DMS114 treated with DMSO at 0.1 percent for 48 hours (cell line): ENCODE results near the gene PRR29.
A peak's percentile ranks its signal among the peaks of the same experiment; 100 is the strongest.
"Not testable (repeated sequence)": the region's sequence is repeated elsewhere in the genome, so short reads cannot be mapped to it uniquely, and the experiment has no call there.

Source experiments
- DNase-seq: peaks from one replicate; lab custom pipeline; 2025; ENCODE audit not compliant: unreplicated experiment; lab: John Stamatoyannopoulos, UW

Gene PRR29

DNA sequence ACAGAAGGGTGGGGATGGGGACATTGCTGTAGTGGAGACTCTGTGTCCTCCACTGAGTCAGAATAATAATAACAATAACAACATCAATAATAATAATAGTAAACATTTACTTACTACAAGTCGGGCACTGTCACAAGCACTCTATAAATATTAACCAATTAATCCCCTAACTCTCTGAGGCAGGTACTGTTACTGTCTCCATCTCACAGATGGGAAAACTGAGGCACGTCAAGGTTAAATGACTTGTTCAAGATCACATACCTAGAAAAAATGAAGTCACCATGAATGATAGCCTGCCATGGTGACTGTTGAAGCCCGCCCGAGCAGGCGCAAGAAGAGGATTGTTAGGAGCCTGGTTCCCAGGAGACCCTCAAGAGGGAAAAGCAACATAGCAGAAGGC lies 10.2 kb downstream of the PRR29 start:
- no peak for DNase-seq

GRCh38 chr17:64008830-64009229 lies 10.7 kb downstream of the PRR29 start:
- DNase-seq: no peak

- no peak for DNase-seq
Measured at GRCh38 chr17:64009571-64010402, 11.6 kb downstream of the PRR29 start.

- no peak for DNase-seq
Measured at GRCh38 chr17:64015447-64015846, 17.3 kb downstream of the PRR29 start.

DNA sequence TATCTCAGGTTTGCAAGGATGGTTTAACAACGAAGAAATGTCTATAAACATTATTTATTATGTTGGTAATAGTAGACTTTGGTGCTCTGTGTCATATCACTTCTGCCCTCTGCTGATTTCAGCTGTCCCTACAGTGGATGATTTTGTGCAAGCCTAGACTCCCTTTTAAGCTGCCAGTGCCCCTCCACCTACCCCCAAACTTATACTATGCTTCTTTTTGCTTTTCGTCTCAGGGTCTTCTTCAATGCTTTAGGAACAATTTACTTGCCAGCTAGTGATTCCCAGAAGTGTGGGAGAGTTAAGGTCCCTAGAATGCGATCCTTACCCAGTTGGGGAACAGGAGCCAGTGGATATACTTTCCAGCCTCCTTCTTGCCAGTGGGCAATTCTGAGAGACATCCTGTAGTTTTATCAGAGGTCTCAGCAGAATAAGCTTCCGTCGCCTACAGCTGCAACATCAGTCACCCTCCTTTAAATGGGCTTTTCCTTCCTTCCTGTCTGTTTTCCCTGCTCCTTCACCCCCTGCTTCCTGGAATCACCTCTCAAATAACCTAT lies 18.2 kb downstream of the PRR29 start:
- DNase-seq: no peak

DNA sequence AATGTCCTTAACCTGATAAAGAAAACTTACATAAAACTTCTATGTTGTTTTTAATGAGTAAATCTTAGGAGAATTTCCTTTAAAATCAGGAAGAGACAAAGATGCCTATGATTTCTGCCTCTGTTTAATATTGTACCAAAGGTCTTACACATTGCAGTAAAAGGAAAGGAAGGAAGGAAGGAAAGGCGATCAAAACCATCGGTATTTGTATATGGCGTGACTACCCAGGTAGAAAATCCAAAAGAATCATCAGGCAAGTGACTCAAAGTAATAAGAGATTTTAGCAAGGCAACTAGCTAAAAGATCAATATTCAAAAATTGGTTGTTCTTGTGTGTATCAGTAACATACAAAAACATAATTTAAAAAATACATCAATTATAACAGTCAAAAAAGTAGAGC lies 18.8 kb downstream of the PRR29 start:
- no peak for DNase-seq

GRCh38 chr17:64017381-64017980 lies 19.3 kb downstream of the PRR29 start:
- no peak for DNase-seq

GRCh38 chr17:64019551-64019961 lies 21.4 kb downstream of the PRR29 start:
- not testable (repeated sequence) for DNase-seq

DNA sequence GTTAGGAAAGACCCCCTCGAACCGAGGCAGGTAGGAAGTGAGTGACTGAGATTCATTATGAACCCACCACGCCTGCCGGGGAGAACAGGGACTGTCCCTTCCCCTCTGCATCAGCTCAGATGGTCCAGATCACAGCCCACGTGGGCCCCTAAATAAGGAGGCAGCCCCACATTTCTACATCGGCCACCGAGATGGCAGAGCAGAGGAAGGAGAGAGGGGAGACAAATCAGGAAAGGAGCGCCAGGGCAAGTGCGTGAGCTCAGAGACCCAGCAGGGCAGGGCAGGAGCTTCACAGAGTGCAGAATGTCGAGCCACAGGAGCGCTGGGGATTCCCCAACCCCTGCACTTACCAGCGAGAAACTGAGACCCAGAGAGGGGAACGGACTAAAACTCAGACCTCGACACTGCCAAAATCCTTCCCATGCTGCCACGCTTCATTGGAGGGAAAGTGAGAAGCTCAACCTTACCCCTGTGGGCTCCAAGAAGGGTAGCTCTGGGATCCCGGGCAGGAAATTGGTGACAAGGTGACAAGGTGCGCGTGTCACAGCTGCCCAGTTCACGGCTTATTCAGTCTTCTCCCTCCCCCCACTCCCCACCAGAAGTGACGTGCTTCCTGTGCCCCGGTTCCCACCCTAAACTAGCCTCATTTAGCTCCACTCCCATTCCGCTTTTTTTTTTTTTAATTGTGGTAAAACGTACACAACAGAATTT lies 22.1 kb downstream of the PRR29 start, which contains the start of gene ICAM2:
TSS of gene ICAM2 (minus strand) at position 578 of the 711 bp plus-strand sequence. CDS start 13,942 bp downstream, outside the sequence.
- DNase-seq: no peak

GRCh38 chr17:64022611-64023063 lies 24.5 kb downstream of the PRR29 start:
- no peak for DNase-seq

DNA sequence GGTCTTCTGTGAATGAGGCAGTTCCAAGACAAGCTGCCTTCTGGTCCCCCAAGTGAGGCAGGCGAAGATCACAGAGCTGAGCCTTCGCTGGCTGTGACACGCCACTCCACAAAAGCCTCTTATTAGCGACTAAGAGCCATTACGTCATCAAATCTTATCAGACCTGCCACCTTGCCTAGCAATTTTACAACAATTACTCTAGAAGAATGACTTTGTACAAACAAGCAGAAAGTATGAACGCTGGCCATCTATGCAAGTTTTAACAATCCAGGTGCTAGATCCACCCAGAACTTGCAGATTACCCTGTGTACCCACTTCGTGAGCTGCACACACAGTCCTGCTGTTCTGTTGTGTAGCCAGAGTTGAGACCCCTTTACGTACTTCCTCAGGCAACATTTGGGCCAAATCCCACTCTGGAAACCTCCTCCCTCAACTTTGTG lies 26.1 kb downstream of the PRR29 start:
- no peak for DNase-seq

DNA sequence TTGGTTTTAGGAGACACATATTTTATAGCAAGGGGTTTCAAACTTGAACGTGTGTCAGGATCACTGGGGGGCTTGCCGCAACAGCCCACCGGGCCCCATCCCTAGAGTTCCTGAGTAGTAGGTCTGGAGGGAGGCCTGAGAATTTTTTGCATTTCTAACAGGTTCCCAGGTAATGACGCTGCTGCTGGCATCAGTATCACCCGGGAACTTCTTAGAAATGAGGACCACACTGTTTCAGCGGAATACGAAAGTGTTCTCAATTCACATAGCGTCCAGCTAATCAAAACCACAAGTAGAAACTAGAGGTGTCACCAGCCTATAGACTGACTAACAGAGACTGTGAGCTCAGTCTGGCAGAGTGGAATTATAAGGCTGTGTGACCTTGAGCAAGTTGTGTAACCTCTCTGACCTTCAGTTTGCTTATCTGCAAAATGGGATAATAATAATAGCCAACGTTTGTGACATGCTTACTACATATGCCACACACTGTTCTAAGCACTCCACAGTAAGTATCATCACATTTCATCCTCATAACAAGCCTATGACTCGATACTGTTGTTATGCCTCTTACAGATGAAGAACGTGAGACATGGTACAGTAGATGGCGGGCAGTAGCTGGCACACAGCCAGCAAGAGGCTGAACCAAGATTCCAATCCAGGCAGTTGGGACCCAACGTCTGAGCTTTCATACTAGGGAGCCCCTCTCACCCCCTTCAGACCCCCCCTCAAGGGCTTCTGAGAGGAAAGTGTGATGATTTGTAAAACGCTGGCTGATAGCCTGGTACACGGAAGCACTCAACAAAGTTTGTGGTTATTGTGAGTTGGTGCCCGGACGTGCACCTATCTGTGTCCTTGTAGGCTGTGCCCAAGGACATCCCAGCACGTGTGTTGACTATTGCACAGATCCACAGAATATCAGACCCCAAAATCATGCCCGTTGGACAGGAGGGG lies 26.9 kb downstream of the PRR29 start:
- no peak for DNase-seq

- peak; percentile 55 for DNase-seq
Measured at GRCh38 chr17:64025732-64026294, 27.7 kb downstream of the PRR29 start.

GRCh38 chr17:64028874-64029464 lies 30.8 kb downstream of the PRR29 start:
- DNase-seq: peak; percentile 18

DNA sequence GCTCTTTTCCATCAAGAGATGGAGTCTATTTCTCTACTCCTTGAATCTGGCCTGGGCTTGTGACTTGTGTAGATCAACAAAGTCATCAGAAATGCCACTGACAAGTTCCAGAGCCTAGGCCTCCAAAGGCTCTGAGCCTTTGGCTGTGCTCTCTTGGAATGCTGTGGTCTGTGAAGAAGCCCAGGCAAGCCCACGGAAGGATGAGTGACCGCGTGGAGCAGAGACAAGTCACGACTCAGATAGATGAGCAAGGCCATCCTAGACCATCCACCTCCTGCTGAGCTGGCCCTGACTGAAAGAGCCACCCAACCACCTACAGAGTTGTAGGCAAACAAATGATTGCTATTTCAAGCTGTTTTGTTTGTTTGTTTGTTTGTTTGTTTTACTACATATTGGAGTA lies 33.9 kb downstream of the PRR29 start:
- no peak for DNase-seq

GRCh38 chr17:64036198-64036922 lies 38.2 kb downstream of the PRR29 start:
- no peak for DNase-seq

DNA sequence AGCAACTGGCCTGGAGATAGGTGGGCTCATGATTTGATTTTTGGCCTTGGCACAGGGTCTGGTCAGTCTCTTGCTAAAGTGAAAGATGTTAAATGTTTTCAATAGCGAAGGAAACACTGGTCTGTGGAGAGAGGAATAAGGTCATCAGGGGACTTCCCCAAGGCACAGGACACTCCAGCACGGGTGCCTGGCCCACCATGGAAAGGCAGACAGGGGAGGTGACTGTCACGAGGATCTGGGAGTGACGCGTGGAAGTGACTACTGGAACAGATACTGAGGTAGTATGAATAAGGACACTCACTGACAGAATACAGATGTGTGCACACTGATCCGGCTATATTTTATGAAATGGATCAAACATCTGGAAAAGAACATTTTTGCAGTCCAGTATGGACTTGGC lies 39.0 kb downstream of the PRR29 start:
- no peak for DNase-seq

GRCh38 chr17:64037802-64038201 lies 39.7 kb downstream of the PRR29 start:
- no peak for DNase-seq
